Upper lobe of left lung (tissue), 4 donors: ENCODE measurements around the gene PANK1.

Experiments
- CTCF ChIP-seq, 6 experiments: fragments of 450-650 bp in 4 of 6; fragments of 200-600 bp in 2 of 6; sonication (generic) in 2 of 6; IDR thresholded peaks; one replicate each; pipeline ENCODE4 v1.5.1; 2016 to 2019; ENCODE audit warnings: antibody characterized with exemption in 6 of 6
- EP300 ChIP-seq, 4 donors: sonication (generic); formaldehyde crosslinking; IDR thresholded peaks; one replicate each; pipeline ENCODE4 v1.5.1; 2017; ENCODE audit warnings: antibody characterized with exemption in 4 of 4, control low read depth in 2 of 4

GRCh38 chr10:89565180-89565579, 79.9 kb downstream of the PANK1 start:
- TF ChIP-seq CTCF (IDR thresholded peaks at IDR 0.05) = no peak
- TF ChIP-seq EP300 (IDR thresholded peaks at IDR 0.05) = no peak
